ENCODE data around the gene HOOK2.
A peak's percentile ranks its signal among the peaks of the same experiment; 100 is the strongest.

HOOK2 gene

DNA sequence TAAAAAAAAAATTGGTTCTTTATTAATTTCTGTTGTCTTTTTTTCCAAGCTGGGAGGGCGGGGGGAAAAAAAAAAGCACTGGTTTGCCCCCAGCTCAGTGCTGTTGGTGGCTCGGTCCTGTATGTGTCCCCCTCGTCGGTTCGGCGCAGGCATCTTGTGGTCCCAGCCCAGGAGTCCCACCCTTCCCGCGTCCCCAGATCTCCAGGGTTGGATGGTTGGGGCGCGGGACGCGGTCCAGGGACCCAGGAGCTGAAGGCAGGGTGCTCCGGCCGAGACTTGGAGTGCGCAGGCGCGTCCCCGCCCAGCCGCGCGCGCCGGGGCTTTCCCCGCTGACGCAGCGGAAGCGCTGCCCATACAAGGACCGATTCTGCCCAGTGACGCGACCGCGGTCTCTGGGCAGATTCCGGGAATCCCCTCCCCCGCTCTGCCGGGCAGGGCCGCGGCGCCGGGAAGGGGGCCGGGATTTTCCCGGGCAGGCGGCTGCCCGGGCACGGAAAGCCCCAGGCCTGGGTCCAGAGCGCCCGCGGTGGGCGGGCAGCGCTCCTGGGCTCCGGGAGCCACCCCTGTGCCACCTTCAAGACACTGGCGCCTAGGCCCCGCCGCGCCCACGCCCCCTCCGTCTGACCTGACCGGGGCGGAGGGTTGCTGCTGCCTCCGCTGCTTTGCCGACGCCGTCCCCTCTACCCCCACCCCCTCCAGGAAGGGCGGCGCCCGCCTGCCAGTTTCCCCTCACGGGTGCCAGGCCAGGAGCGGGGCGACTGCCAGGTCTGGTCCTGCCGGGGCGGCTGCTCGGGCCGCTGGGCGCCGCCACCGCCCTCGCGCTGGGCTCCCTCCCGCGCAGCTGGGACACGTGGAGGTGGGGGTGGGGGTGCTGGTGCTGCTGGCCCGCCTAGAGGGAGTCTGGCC lies 18.2 kb upstream of the HOOK2 start:
- DNase-seq: peak; percentile 95

- no peak for DNase-seq
These were observed 17.5 kb upstream of the HOOK2 start for GRCh38 chr19:12792853-12793289.

DNA sequence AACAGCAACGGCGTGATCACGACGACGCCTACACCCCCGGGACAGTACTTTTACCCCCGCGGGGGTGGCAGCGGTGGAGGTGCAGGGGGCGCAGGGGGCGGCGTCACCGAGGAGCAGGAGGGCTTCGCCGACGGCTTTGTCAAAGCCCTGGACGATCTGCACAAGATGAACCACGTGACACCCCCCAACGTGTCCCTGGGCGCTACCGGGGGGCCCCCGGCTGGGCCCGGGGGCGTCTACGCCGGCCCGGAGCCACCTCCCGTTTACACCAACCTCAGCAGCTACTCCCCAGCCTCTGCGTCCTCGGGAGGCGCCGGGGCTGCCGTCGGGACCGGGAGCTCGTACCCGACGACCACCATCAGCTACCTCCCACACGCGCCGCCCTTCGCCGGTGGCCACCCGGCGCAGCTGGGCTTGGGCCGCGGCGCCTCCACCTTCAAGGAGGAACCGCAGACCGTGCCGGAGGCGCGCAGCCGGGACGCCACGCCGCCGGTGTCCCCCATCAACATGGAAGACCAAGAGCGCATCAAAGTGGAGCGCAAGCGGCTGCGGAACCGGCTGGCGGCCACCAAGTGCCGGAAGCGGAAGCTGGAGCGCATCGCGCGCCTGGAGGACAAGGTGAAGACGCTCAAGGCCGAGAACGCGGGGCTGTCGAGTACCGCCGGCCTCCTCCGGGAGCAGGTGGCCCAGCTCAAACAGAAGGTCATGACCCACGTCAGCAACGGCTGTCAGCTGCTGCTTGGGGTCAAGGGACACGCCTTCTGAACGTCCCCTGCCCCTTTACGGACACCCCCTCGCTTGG lies 16.9 kb upstream of the HOOK2 start:
- DNase-seq: peak; percentile 69 to 86

DNA sequence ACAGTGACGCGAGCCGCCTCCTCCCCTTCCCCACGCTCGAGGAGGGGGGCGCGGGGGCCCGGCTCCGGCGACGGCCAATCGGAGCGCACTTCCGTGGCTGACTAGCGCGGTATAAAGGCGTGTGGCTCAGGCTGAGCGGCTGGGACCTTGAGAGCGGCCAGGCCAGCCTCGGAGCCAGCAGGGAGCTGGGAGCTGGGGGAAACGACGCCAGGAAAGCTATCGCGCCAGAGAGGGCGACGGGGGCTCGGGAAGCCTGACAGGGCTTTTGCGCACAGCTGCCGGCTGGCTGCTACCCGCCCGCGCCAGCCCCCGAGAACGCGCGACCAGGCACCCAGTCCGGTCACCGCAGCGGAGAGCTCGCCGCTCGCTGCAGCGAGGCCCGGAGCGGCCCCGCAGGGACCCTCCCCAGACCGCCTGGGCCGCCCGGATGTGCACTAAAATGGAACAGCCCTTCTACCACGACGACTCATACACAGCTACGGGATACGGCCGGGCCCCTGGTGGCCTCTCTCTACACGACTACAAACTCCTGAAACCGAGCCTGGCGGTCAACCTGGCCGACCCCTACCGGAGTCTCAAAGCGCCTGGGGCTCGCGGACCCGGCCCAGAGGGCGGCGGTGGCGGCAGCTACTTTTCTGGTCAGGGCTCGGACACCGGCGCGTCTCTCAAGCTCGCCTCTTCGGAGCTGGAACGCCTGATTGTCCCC lies 16.1 kb upstream of the HOOK2 start, which contains the start of gene JUNB:
TSS of gene JUNB (plus strand) at position 142 of the 706 bp plus-strand sequence. CDS start at position 428, 286 bp downstream.
- DNase-seq: peak; percentile 95 to 98

- no peak for DNase-seq
These were observed 15.4 kb upstream of the HOOK2 start for GRCh38 chr19:12790628-12791344.

GRCh38 chr19:12789904-12790619 lies 14.7 kb upstream of the HOOK2 start:
- DNase-seq: peak; percentile 80 to 86

DNA sequence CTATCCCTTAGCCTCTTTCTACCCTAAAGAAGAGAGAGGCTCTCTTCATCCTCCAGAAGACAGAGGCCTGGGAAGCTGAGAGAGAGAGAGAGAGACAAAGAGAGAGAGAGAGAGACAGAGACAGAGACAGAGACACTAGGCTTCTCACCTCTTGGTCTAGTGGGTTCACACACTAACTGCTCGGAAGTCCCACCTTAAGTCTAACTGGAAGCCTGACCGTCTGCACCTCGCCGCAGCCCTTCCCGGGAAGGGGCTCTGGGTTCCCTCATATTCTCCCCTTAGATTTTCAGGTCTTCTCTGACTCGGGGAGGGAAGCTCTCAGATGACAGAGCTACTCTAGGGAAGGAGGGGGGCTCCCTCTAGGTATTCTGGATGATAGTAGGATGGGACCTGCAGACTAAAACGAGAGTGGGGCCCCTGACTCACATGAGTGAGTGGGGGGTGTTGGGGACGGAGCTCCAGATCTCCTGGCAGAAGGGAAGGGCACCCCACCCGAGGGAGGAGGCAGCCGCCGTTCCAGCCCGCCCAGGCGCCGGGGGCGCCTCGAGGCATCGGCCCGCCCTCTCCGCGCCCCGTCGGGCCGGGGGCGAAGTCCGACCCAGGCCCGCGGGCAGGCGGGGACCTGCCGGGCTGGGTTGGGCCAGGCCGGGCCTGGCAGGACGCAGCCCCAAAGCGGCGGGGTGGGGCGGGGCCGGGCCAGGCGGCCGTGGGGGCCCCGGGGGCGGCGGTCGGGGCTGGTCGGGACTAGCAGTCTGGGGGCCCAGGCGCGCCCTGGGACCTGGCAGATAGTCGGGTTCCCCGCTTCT lies 13.9 kb upstream of the HOOK2 start:
- DNase-seq: no peak

DNA sequence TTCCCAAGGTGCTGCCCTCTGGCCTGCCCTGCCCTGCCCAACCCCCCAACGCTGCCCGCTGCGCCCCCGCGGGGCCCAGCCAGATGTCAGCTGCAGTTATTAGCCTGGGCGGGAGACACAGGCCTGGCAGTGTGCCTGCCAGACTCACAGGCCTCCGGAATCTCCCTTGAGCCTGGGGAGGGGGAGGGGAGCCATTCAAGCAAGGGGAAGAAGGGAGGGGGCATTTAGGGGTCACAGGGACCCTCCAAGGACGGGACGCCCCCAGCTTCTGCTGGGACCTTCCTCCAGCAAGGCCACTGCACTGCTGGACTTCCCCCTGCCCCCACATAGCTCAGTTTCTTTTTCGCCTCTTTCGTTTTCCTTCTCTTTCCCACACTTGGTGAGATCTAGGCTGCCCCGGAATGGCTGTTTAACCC lies 13.3 kb upstream of the HOOK2 start:
- no peak for DNase-seq

DNA sequence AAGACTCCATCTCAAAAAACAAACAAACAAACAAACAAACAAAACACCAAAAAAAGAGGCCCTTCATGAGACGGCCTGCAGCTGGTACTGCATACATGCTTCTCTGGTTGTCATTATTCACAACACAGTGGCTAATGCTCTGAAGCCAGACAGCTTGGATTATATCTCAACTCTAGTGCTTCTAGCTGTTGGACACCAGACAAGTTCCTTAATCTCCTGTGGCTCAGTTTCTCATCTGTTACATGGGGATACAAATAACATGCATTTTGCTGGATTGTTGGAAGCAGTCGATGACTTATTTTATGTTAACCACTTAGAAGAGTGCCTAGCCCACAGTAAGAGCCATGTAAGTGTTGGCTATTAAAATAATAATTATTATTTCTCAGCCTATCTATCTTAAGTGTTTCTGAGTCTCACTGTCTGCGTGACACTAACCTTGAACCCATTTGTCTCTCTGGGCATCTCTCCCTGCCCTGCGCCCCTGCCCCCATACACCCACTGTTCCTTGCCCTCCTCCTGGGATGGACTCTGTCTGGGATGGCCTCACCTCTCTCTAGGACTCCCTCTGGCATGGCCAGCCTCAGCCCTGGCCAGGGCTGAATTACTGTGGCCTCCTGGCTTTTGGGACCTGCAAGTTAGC lies 12.8 kb upstream of the HOOK2 start:
- DNase-seq: no peak

DNA sequence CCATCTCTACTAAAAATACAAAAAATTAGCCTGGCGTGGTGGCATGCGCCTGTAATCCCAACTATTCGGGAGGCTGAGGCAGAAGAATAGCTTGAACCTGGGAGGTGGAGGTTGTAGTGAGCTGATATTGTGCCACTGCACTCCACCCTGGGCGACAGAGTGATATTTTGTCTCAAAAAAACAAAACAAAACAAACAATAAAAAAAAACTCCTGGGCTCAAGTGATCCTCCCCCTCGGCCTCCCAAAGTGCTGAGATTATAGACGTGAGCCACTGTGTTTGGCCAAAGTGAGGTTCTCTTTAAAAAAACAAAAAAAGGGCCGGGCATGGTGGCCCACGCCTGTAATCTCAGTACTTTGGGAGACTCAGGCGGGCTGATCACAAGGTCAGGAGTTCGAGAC lies 12.1 kb upstream of the HOOK2 start:
- DNase-seq: no peak

GRCh38 chr19:12786952-12787351 lies 11.6 kb upstream of the HOOK2 start:
- no peak for DNase-seq

GRCh38 chr19:12786141-12786870 lies 11.0 kb upstream of the HOOK2 start:
- DNase-seq: no peak

DNA sequence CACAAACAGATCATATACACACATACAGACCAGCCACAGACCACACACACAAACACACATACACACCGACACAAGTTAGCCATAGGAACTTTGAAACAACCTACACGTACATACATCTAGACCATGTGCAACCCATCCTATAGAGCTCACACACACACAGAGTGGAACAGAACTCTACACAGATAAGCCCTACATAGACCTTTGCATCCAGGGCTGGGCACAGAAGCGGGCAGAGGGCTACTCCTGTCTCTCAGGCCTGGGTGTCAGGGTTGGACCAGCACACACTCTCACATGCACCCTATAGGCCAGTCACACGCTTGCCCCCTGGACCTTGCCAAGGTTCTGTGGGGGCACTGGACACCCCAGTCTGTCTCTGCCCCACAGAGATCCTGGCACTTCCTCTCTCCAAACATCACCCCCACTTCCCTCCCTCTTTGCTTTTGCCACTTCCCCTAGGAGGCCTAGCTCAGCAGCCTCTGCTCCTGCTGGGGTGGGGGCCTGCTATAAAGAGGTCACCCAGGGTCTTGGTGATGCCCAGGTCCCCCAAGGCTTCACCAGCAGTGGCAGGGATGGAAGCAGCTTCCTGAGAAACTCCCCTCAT lies 10.2 kb upstream of the HOOK2 start:
- DNase-seq: no peak

- DNase-seq: no peak
These were observed 9.6 kb upstream of the HOOK2 start for GRCh38 chr19:12784871-12785430.

DNA sequence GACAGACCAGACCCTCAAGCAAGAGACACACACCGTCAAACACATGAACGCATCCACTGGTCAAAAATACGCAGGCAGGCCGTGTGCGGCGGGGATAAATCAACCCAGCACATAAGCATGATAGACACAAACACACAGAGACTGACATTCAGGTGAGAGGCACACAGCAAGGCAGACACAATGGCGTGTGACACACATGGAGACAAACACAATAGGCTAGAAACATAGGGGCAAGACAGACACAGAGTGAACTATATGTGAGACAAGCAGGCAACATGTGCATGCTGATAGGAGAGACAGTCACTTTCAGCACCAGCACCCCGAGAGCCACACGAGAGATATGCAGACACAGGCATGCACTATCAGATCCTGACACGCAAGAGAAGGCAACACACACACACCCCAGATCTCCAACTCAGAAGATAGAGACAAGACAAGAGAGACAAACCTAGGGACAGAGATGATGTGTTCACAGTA lies 9.1 kb upstream of the HOOK2 start:
- DNase-seq: no peak

- DNase-seq: no peak
These were observed 8.6 kb upstream of the HOOK2 start for GRCh38 chr19:12783849-12784393.

DNA sequence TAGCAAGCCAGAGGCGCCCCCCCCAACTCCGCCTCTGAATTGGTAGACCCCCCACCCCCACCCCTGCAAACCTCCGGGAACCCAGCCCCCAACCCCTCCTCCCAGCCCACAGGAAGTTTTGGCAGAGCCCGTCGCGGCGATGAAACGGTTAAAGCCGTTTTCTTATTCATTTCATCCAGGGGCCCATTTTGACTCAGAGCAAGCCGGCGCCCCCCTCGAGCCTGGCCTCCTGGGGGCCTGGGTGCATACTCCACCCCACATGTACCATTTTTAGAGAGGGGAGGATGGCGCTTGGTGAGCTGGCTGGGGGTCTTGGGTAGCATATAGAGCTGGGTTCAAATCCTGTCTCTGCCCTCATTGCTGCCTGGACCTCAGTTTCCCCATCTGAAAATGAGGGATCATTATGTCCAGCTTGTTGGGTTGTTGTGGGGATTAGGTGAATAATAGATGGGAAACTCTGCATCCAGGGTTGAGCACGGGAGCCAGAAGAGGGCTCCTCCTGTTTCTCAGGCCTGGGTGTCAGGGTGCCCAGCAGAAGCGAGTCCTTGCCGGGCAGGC lies 8.0 kb upstream of the HOOK2 start:
- peak in 1 of 2 experiments; percentile 56 for DNase-seq

Data from stimulated activated CD4-positive, alpha-beta T cell treated with anti-CD3 and anti-CD28 coated beads, Interleukin-4, amount 100 ng/mL, for 4 hours (primary cell).